Testis (tissue), 2 donors: ENCODE data around the gene RNASE8.
A peak's percentile ranks its signal among the peaks of the same experiment; 100 is the strongest.

Source experiments
- CTCF ChIP-seq, 3 experiments: fragments of 450-650 bp in 2 of 3; fragments of 200-600 bp in 1 of 3; sonication (generic) in 1 of 3; IDR thresholded peaks; one replicate each; pipeline ENCODE4 v1.5.1; 2016 to 2019; ENCODE audit warnings: antibody characterized with exemption in 3 of 3, mild to moderate bottlenecking in 2 of 3, moderate library complexity in 1 of 3
- POLR2A ChIP-seq: fragments of 450-650 bp; IDR thresholded peaks from one replicate; pipeline ENCODE4 v1.6.1; 2017; ENCODE audit warnings: antibody characterized with exemption, mild to moderate bottlenecking, moderate library complexity

GRCh38 chr14:21103710-21104447 lies 46.3 kb downstream of the RNASE8 start:
- TF ChIP-seq POLR2A (peak; percentile 73), CTCF (IDR thresholded peaks at IDR 0.05) (peak; percentile 69 to 89 (median 88))
